Activated naive CD4-positive, alpha-beta T cell (primary cell): ENCODE measurements around the gene ANKS1B.

ENCODE experiments used
- DNase-seq, 4 experiments: peaks; one replicate each; lab custom pipeline; 2025; lab: John Stamatoyannopoulos, UW

The ANKS1B gene

DNA sequence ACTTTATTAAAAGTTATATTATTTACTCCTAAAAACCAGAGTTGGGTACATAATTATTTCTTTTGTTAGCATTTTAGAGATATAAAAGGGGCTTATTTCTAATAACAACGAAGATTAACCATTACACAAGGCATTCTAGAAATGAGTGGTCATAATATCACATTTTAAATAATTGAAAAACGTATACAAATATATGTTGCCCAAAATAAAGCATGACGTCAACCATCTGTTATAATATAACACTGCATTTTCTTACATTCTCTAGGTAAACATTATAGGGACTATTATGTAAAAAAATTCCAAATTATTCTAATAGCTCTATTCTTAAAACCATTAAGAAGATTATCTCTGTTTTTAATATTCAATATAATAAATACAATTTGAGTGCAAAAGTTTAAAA is 792.2 kb downstream of the ANKS1B start:
- no peak for DNase-seq

DNA sequence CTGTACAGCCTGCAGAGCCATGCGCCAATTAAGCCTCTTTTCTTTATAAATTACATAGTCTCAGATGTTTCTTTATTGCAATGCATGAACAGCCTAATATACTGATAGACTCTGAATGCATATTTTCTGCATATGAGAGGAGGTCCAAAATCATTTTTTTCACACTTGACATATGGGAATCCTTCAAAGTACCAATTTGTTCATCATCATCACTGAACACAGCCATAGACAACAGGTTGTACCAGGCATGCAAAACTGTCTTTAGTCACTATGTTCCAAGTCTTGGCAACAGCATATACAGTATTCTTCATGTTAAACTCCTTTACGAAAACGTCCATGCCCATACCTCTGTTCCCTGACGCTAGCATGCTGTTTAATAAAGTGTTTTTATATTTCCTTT is 807.9 kb downstream of the ANKS1B start:
- no peak for DNase-seq

DNA sequence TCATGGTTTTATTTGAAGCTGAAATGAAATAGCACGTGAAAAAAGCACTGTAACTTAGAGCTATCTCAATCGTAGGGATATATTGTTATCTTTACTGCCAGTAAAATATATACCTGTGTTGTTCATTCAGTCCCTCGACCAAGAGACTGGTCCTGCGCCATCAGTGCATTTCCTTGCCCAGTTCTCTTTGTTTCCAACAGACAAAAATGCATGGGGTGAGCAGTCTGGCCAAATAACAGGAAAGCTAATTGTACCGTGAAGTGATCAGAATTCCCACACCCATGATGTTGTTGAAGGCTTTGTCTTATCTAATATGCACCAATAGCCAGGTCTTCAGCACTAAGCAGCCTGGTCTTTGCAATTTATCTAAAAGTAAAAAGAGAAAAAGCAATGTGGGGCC is 814.3 kb downstream of the ANKS1B start:
- no peak for DNase-seq

DNA sequence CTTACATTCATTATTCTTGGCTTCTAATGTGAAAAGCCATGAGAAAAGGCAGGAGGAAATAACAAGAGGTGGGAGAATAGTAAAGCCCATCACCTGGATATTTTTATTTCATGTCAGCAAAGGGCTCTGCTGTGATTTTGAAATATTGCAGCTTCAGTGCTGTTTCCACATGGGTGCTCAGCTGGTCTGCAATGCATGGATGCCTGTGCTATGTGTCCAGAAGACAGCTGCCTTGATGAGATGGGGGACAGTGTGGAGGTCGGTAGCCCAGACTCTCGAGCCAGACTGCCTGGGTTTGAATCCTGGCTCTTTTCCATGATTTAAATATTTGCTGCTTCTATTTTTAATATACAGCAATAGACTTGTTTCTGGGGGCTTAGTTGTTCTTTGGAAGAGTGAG is 814.7 kb downstream of the ANKS1B start:
- DNase-seq, result no peak

DNA sequence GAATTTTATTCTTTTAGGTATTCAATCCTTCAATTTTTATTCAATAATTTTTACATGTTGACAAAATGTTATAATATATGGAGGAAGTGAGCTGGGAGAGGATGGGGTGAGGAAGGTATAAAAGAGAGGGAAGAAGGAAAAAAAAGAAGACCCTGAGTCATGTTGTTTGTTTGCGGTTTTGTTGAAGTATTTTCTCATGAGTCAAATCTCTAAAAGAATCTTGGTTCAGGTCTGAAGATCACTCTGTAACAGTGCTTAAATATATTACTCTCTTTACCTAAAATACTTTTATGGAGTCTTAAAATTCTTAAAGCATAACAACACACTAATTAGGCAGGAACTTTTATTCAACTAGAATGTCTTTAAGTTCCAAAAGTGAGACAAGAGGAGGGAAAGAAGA is 826.8 kb downstream of the ANKS1B start:
- DNase-seq, result no peak

DNA sequence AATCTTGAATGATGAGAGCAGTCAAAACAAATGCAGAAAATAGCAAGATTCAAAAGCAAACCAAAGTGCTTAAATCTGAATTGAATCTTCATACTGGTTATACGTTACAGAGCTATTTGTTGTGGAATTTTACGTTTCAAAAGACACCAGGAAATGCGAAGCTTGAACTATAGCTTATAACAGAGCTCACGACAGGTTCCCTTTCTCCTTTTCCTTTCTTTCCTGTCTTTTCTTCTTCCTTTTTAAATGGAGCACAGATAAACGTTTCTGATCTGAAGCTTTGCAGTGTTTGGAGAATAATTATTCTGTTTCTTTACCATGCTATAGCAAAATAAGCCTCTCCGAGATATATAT is 829.8 kb downstream of the ANKS1B start:
- DNase-seq, result no peak

DNA sequence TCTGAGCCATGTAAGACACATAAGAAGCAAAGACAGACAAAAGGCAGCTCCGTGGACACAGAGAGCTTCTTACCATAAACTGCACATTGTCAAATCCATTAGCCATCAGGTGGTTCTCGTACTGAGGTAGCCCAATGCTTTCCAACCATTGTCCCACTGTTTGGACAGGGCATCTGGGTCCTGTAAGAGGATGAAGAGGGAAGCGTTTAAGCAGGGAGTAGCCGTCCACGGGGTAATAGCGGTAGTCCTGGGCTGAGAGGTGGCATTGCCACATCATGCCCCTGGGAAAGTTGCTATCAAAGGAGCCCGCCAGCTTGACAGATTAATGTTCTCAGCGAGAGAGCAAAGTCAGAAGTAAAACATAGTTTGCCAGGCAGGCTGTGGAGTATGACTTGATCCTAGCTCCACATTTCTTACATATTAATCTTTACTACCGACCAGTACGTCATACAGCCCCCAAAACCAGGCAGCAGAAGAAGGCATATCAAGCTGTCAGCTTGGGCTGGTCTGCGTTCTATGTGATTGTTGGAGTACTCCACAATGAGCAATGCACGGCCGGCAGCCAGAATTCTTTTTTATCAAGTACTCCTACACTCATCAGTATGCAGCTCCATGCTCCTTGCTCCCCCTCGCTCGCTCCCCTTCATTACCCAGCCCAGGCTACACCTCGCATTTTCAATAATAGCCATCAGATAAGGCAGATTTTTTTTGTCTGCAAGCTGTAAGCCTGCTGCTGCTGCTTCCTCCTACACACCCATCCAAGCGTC is 830.3 kb downstream of the ANKS1B start:
- no peak for DNase-seq

DNA sequence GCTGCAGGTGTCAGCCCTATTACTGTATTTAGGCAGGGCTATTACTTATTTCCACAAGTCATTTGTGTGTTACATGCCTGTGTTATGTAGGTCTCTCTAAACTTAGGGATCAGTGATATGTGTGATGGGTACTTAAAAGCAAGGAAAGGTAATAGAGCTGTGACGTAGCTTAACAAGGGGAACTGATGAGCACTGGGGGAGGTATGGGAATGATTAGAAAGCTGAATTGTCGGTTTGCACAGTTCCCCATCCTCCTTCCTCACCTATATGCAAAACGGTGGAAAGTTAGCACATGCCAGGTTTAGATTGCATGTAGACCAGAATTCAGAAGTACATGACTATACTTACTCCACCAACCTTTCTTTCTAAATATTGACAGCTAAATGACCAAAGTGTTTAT is 831.4 kb downstream of the ANKS1B start:
- no peak for DNase-seq

DNA sequence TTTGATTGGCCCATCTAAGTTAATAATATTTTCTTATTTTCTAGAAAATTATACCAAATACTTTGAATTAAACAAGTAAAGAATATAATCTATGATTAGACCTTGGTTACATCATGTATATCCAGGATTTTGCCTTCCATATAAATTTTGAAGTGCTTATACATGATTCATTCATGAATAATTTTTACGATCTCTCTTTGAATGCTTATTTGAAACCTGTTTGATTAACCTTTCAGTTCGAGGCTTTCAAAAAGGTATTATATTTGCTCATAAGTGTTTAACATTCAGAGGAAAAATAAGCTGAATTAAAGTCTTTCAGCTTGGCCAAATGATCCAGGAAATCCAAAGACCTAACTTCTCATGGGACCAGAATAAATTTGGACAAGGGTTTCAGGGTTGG is 832.4 kb downstream of the ANKS1B start:
- DNase-seq, result no peak

DNA sequence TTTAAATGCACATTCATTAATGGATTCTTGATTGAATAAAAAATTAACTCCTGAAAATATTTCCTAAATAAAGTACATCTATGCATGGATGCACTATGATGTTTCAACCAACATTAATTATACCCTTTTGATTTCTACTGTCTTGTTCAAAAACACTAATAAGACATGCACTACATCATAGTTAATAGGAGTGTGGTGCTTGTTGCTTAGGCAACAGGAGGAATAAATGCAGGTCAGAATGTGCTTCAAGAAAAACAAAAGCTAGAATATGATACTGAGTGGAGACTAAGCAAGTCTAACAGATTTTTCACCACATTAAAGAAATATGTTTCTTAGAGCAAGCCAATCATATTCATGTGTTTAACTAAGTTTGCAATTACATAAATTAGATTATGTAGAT is 833.0 kb downstream of the ANKS1B start:
- no peak for DNase-seq

DNA sequence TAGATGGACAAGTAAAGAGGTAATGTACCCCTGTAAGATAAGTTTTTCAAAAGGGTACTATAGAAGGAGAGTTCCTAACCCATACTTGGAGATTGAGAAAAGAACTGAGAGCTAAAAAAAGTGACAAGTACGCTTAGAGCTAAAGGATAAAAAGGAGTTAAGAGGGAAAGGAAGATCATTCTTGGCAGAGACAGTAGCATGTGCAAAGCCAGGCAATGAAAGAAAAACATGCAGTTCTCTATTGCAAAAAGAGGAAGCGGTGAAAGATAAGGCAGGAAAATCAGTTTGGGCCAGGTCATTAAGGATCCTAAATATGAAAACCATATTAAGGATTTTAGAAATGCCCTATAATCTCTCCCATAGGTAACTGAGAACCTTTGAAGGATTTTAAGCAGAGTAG is 837.6 kb downstream of the ANKS1B start:
- DNase-seq, result no peak

DNA sequence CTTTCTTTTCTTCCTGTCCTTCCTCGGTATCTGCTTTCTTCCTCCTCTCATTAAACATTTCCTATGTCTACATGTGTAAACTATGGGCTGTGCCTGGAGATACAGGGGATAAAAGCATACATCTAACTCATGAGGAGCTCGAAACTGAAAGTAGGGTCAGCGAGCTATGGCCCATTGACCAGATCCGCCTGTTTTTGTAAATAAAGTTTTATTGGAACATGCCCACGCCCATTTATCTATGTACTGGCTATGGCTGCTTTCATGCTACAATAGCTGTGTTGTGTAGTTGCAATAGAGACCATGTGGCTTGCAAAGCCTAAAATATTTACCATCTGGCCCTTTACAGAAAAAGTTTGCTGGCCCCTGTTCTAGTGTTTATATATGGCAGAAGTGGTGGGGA is 838.0 kb downstream of the ANKS1B start:
- no peak for DNase-seq

DNA sequence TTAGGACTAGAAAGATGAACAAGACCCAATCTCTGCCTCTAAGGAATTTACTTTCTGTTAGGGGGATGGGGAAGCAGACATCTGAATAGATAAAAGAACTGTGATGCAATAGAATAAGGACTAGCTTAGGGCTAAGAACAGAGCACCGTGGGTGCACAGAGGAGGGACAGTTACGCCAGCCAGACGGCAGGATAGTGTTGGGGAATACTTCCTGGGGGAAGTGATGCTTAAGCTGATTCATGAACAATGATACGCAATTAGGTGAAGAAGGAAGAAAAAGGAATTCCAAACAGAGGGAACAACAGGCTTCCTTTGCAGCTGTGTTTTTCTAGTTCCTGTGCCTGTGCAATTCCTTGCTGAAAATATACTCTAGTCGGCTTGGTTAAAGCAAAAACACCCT is 838.6 kb downstream of the ANKS1B start:
- DNase-seq, result no peak

DNA sequence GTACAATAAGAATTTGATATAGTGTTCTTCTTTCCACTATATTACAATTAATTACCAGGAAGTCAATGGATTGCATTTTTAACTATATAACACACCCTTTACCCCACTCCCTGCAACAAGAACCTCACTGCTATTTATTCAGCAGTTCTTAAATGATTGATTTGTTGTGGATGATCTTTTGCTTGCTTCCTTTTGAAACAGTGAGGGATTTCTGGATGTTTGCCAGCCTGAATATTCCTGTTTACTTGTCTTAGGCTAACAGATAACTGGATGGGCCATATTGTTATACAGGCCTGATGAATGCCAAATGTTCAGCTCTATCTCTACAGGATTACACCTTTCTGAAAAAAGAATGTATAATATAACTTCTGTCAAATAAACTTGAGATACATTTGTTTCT is 842.1 kb downstream of the ANKS1B start:
- no peak for DNase-seq

DNA sequence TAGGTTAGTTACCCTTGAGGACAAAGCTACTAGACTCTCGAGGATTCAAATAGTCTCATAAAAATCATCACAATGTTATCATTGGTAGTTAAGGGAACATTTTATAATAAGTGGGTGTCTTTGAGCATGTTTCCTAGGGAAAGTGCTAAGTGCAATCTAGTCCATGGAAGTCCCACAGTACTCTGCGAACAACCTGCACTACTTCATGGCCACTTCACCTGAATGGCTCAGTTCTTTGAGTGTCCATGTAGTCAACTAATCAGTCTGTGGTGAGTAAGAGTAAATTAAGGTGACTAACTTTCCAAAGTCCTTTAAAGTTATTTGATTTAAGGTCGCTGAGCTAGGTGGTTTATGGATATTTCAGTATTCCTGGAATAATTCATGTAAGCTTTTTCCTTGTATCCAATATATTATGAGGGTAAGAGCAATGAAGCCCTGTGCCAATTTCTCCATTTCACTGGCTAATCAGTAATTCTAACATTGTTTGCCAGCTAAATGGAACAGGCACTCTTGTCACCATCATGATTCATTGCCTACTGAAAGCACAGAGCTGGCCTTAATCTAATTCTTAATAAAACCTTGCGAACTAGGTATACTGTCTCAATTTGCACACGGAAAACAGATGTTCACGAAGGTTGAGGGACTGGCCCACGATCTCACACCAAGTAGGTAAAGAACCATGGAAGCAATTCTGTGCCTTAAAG is 844.6 kb downstream of the ANKS1B start:
- no peak for DNase-seq

DNA sequence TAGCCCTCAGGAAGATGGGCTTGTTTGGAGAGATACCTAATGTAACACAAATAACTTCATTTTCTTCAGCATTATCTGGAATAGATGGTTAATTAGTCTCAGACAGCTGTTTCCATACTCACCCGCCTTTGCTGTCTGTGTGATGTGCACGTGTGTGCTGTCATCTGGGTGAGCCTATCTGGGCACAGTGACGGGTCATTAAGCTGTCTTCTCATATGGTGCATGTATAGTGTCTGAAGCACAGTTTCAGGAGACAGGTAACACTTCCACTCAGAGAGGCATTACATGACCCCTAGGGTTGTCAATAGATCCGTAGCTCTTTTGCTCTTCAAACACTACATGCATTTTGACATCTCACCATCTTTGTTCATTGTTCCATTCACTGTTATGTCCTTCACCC is 846.3 kb downstream of the ANKS1B start:
- DNase-seq, result no peak

DNA sequence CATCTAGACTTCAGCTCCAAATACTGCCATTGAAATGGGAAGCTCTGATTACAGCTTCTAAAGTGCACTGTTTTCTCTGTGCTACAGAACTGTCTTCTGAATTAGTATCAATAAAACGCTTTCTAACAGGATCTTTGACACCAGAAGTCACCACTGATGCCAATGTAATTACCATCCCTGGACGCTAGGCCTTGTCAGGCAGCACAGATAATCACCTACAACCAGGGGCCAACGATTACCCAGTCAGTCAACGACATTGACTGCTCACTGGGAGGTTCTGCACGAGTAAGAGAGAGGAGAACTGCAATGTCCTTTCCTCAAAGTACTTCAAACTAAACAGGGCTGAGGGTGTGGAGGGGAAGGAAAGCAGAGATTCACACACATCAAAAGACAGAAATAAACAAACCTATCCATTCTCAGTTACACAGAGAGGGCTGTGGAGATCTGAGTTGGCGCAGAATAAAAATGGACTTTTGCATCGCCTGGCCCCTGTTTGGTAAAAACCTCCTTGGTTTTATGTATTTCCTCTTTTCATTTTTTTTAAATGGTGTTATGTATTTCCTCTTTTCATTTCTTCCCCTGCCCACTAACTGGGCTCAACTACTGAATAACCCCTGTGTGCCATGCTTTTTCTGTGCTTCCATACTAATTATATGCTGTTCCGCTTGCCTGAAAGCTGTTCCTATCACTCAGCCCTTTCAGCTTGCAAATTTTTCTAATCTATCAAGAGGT is 847.4 kb downstream of the ANKS1B start:
- no peak for DNase-seq

DNA sequence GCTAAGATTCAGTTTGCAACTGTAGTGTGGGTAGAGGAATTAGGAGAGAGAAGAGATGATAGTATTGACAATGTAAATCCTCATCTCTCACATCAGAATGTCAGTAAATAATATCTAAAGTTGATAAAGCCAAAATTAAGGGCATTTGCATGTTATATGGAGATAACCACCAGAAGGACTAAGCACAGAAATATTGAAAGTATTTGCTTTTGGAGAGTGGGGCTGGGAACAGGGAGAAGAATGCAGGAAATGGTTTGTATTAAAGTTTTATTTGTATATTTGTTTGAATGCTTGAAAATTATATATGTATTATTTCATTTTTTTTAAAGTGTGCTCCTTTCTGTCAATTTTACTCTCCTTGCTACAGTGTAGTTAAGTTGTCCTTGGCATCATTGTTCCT is 848.2 kb downstream of the ANKS1B start:
- DNase-seq, result no peak

DNA sequence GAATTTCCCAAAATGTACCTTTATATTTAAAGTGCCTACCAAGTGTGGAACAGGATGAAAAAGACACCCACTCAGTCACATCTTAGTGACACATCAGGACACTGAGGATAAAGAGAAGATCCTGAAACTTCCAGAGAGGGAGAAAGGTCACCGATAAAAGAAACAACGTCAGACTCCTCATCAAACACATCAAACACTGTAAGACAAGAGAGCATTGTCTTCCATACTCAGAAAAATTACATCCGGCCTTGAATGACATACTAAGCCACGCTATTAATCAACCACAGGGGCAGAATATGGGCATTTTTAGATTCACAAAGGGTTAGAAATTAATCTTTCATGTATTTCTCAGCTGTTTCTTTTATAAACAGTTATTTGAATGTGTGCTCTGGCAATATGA is 849.4 kb downstream of the ANKS1B start:
- no peak for DNase-seq

DNA sequence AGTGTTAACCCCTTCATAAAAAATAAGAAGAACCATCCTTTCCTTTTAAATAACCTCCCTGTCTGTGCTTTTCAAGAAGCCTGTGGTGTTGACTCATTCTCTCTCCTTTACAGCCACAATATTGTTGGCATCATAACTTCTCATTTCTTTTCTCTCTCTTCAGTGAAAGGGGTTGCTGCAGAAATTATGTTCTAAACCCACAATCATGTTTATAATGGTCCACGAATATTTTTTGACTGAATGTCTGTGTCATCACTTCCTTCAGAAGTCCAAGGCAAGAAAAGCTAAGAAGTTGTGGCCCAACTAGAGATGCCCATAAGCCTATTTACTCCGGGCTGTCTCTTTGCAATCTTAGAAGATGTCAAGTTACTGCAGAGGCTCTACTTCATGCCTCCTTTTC is 851.3 kb downstream of the ANKS1B start:
- DNase-seq, result no peak

DNA sequence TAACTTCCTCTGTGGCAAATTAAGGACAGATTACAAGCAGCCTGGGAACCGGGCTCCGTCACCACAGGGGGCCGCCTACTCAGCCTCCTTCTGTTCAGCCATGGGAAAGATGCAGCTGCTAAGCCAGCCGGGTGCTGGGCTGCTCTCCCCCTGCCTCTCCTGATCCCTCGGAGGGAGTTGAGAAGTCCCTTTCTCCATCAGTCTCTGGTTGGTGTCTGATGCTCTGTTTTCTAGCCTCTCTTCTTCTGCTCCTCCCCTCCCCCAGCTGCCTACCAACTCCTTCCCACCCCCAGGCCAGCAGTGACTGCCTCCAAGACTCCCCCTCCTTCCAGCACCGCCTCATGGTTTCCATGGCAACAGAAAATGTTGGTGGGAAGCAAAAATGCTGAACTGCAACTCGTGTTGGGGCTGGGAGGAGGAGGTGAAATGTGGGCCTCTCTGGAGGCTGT is 853.0 kb downstream of the ANKS1B start:
- no peak for DNase-seq

DNA sequence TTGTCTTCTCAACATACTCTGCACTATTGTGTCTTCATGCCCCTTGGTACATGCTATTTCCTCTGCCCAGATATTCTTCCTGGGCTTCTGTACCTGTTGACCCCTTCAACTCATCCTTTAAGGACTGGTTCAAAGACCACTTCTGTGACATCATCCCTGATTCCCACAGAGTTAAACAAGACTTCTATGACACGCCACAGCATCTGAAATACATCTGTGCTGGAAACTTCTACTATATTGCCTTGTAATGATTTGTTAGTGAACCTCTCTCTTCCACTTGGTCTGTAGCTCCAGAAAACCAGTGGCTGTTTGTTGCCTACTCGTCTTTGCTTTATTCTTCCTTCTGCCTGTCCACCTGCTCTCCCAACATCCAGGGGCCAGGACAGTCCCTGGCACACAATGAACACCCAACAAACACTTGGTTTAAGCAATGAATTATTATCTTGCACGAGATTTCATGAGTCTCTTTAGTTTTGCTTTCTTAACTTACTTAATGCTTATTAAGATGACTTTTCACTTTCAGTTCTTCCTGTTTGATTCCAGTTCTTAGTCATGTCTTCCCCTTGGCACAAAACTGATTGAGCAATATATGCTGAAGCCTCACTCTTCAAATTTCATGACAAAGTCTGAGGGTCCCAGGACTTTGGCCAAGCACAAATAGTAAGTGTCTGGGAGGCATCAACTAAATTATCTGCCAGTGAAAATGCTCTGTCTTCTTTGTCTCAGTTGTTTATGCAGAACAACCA is 853.8 kb downstream of the ANKS1B start:
- DNase-seq, result no peak
